HepG2 (cell line): ENCODE results near the gene SYNPO2L. TPM values are rescaled to one million over a fixed set of nuclear protein-coding genes. Genes with fewer than 3 reads are reported as not detected.

ENCODE experiments used
- ATAC-seq: fragments of 200-7000 bp; cut with Tn5 transposase; 3 replicates; pipeline ENCODE4 v1.9.1; 2020; ENCODE audit warnings: mild to moderate bottlenecking, moderate library complexity
- BruUV-seq: library from RNA; stranded (reverse); fragments of 400-500 nt; replicated peaks from 2 replicates; lab custom pipeline; 2021; lab: Mats Ljungman, UMichigan
- CTCF ChIA-PET: fragments of 300-600 bp; formaldehyde crosslinking; extraction: SDS; loops from one replicate; lab custom pipeline; 2021; ENCODE audit warnings: low total read pairs, inconsistent platforms, low intra/inter-chr PET ratio; lab: Yijun Ruan, JAX
- POLR2A ChIA-PET: fragments of 350-600 bp; sonication (Branson Sonifier 250); formaldehyde crosslinking; loops from one replicate; lab custom pipeline; 2020; ENCODE audit warnings: antibody characterized with exemption, inconsistent platforms; lab: Yijun Ruan, JAX
- DNase-seq: peaks from one replicate; pipeline ENCODE4 v3.0.0-alpha.2; 2015; ENCODE audit warnings: low spot score
- FAIRE-seq: peaks from 3 replicates; lab custom pipeline; 2011; peaks lifted over from hg19 to GRCh38; lab: Jason Lieb, UNC
- H2AFZ ChIP-seq: one replicate; pipeline ENCODE4 v1.6.1; 2011; ENCODE audit warnings: low read length, inconsistent platforms
- H3K27ac ChIP-seq: fragments of 300-600 bp; 3 replicates; pipeline ENCODE4 v1.8.0; 2011; ENCODE audit warnings: mixed run types, mild to moderate bottlenecking, mixed read lengths, low read length, inconsistent platforms; ENCODE audit not compliant: insufficient read depth; ENCODE audit errors: extremely low read length
- H3K27me3 ChIP-seq, 2 experiments: fragments of 200-600 bp in 1 of 2; 2 replicates in 1 of 2; 3 replicates in 1 of 2; pipeline versions ENCODE4 v1.6.0 to v1.8.0; 2011; ENCODE audit warnings: low read length in 2 of 2, mild to moderate bottlenecking in 2 of 2, moderate library complexity in 2 of 2, inconsistent platforms in 1 of 2; ENCODE audit not compliant: insufficient read depth in 2 of 2, control insufficient read depth in 1 of 2
- H3K36me3 ChIP-seq, 2 experiments: fragments of 200-600 bp in 1 of 2; replicated peaks in 1 of 2; 2 replicates in 1 of 2; 3 replicates in 1 of 2; pipeline versions ENCODE4 v1.5.1 to v1.8.0; 2011; ENCODE audit warnings: low read length in 2 of 2, inconsistent platforms in 1 of 2; ENCODE audit not compliant: insufficient read depth in 2 of 2, control insufficient read depth in 1 of 2
- H3K4me1 ChIP-seq: 2 replicates; pipeline ENCODE4 v1.5.1; 2012; ENCODE audit warnings: low read length, inconsistent platforms; ENCODE audit not compliant: insufficient read depth
- H3K4me2 ChIP-seq: 2 replicates; pipeline ENCODE4 v1.6.0; 2011; ENCODE audit warnings: low read depth, low read length, inconsistent platforms
- H3K4me3 ChIP-seq, 3 experiments: fragments of 200-600 bp in 1 of 3; sonication (generic), shearing (Covaris generic) in 1 of 3; replicated peaks in 1 of 3; 2 replicates each; pipeline ENCODE4 v1.5.1; 2011 to 2016; ENCODE audit warnings: low read length in 3 of 3, inconsistent platforms in 2 of 3, low read depth in 2 of 3, mild to moderate bottlenecking in 2 of 3, control low read depth in 1 of 3, mixed read lengths in 1 of 3; ENCODE audit not compliant: insufficient read depth in 1 of 3
- H3K79me2 ChIP-seq: one replicate; pipeline ENCODE4 v1.6.1; 2011; ENCODE audit warnings: low read length, inconsistent platforms; ENCODE audit not compliant: insufficient read depth
- H3K9ac ChIP-seq: 2 replicates; pipeline ENCODE4 v1.6.0; 2011; ENCODE audit warnings: mild to moderate bottlenecking, low read depth, low read length, inconsistent platforms; ENCODE audit not compliant: insufficient read depth
- H3K9me3 ChIP-seq: 2 replicates; pipeline ENCODE4 v1.5.1; 2012; ENCODE audit warnings: mild to moderate bottlenecking, low read length
- H4K20me1 ChIP-seq: 2 replicates; pipeline ENCODE4 v1.6.0; 2011; ENCODE audit warnings: inconsistent platforms, mild to moderate bottlenecking, low read length, moderate library complexity; ENCODE audit not compliant: insufficient read depth
- FOXM1 ChIP-seq: sonication (generic); formaldehyde crosslinking; IDR thresholded peaks from 2 replicates; pipeline ENCODE4 v1.5.0; 2020; ENCODE audit warnings: missing genetic modification reagents
- HOXA9 ChIP-seq: sonication (generic); formaldehyde crosslinking; IDR thresholded peaks from 2 replicates; pipeline ENCODE4 v1.8.1; 2022; ENCODE audit warnings: missing genetic modification reagents, mild to moderate bottlenecking, moderate library complexity, borderline replicate concordance
- MIXL1 ChIP-seq: IDR thresholded peaks from 2 replicates; pipeline ENCODE4 v1.6.1; 2016
- TCF7 ChIP-seq: sonication (generic); IDR thresholded peaks from 2 replicates; pipeline ENCODE4 v1.6.1; 2016; ENCODE audit warnings: antibody characterized with exemption, low read depth
- ZNF263 ChIP-seq: sonication (generic); formaldehyde crosslinking; IDR thresholded peaks from 2 replicates; pipeline ENCODE4 v1.4.0; 2020; ENCODE audit warnings: missing genetic modification reagents
- ZNF350 ChIP-seq: sonication (generic); formaldehyde crosslinking; IDR thresholded peaks from 2 replicates; pipeline ENCODE4 v1.4.0; 2020; ENCODE audit warnings: mild to moderate bottlenecking, low read depth, missing genetic modification reagents, borderline replicate concordance
- WGBS: methylation state at CpG from one replicate; pipeline ENCODE4 v1.1.6; 2017; ENCODE audit warnings: low lambda C conversion rate; 5-methylcytosine and 5-hydroxymethylcytosine counted together
- in situ Hi-C: cut with HindIII; loops from 2 replicates; pipeline ENCODE4 v1.10.0; 2017; ENCODE audit warnings: low pct_unique_long_range_greater_than_20kb; ENCODE audit not compliant: extremely low pct_ligation_motif_present
- intact Hi-C: fragments of 100-400 bp; cut with micrococcal nuclease; formaldehyde crosslinking; loops from one replicate; pipeline ENCODE4 v1.10.0; 2022; ENCODE audit not compliant: unreplicated experiment
- polyA plus RNA-seq, 8 experiments: library from polyadenylated mRNA; depleted of rRNA in 3 of 8; stranded (reverse) in 7 of 8; unstranded in 1 of 8; fragments of >200 nt; fragmentation: Illumina TruSeq in 4 of 8; extraction: Trizol in 4 of 8; gene quantifications; 2 replicates each; pipeline versions ENCODE4 v1.2.1 to v1.2.3, GENCODE V29; 2011 to 2016; ENCODE audit warnings: low read depth in 4 of 8, missing spikeins in 1 of 8, mixed read lengths in 1 of 8; ENCODE audit not compliant: insufficient read depth in 1 of 8
- total RNA-seq, 5 experiments: library from RNA; depleted of rRNA; stranded (reverse); fragments of >200 nt; fragmentation: Illumina TruSeq; extraction: Trizol; gene quantifications; 2 replicates each; pipeline ENCODE4 v1.2.3, GENCODE V29; 2016; ENCODE audit warnings: low read depth in 1 of 5

SYNPO2L gene
- total and polyA plus RNA-seq, 2 of the 13 experiments (the other 11 are each of a cell fraction or from before 2014, with no cell fraction given): not detected

DNA sequence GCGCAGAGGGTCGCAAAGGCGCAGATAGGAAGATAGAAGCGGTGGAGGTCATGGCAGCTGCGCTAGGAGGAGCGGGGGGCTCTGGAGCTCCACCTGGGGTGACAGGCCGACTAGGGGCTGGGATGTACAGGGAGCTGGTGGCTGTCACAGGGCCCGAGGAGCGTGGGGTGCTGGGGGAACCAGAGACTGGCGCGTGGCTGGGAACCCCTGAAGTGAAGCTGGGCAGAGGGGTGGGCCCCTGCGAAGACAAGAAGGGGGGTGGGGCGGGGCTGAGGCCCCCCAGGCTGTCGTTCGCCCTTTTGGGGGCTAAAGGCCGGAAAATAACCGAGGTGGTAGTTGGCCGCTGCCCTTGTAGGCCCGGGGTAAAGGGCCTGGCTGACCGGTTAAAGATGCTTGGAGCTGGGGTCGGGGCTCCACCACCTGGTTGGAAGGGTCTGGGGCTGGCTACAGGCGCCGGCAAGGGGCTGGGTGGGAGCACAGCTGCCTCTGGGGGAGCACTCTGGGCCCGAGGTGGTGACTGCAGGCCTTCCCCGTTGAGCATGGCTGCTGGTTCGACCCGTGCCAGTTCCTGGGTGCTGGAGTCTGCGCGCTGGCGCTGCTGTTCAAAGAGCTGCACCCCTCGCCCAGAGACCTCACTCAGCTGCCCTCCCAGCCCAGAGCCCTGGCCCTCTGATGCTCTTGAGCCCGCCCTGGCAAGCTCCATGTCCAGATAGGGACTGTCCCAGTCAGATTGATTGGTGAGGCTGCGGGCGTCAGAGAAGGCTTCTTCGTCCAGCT lies 7.8 kb downstream of the SYNPO2L start:
- in situ Hi-C loops (loop anchor here (25.0 kb wide), 1 partner anchor 386 kb away; the partner anchor contains the start of gene MRPS16), intact Hi-C loops (no loop called here)
- no TSS peak for BruUV-seq
- Histone ChIP-seq H3K79me2 (no peaks in the 10 kb centered on the region), H3K36me3 (no peaks in the 10 kb centered on the region), H3K4me2 (no peak overlapping the region), H3K4me1 (peaks cover 27% of the 10 kb centered on the region), H3K9me3 (no peaks in the 10 kb centered on the region), H3K4me3 (no peak overlapping the region), H3K27me3 (peaks cover 3 to 4% of the 10 kb centered on the region in 2 experiments; a peak in 1 of 5 replicates), H3K9ac (no peak overlapping the region), H3K27ac (no peak overlapping the region), H4K20me1 (no peaks in the 10 kb centered on the region), H2AFZ (no peak overlapping the region)
- FAIRE-seq (no peak), DNase-seq (no peak), ATAC-seq (no peak; the same call in 2 of the 3 replicates)
- 59% methylated on average over 23 of the region's 35 CpGs for WGBS
- ChIA-PET CTCF (no interaction called here), POLR2A (no interaction called here)
- TF ChIP-seq TCF7 (no peak), MIXL1 (CRISPR knock-in tag) (no peak), ZNF263 (CRISPR knock-in tag) (peak; percentile 80), ZNF350 (no peak), HOXA9 (CRISPR knock-in tag) (no peak)

DNA sequence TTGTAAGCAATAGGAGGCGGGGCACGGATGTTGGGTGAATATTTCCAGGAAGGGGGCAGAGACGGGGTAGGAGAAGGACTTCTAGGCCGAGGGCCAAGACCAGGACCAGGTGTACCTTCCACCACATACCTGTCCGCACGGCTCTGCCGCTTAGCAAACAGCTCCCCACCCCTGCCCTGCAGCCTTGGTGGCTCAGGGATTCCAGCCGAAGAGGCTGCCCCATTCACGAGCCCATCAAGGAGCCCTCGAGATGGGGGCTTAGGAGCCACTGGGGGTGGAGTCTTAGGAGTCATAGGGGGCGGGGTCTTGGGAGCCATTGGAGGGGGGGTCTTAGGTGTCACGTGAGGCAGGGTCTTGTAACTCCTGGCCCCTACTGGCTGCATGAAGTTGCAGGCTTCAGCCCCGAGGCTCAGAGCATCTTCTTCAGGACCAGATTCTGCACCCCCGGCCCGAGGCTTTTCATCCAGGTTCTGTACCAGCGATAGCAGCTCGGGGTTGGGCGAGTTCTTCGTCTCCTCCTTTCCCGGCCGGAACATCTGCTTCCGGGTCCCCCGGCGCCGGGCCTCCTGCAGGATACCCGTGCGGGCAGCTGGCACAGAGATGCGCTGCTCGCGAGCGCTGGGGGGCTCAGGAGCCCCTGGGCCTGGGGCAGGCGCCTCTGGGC lies 8.5 kb downstream of the SYNPO2L start:
- H3K27me3 ChIP-seq: 0 out of 5 replicates have a peak, but pooled peaks cover 3 to 4% of the 10 kb centered on the region in 2 experiments
- no peak overlapping the region for H2AFZ ChIP-seq
- ATAC-seq: no peak
- FAIRE-seq: no peak
- BruUV-seq: no TSS peak
- WGBS: 70% methylated on average over 28 of the region's 32 CpGs
- H4K20me1 ChIP-seq: no peaks in the 10 kb centered on the region
- TF ChIP-seq FOXM1: no peak
- H3K4me1 ChIP-seq: peaks cover 27% of the 10 kb centered on the region
- no peak for DNase-seq
- in situ Hi-C loops: loop anchor here (25.0 kb wide), 1 partner anchor 385 kb away; the partner anchor contains the start of gene MRPS16
- H3K4me3 ChIP-seq: no peak overlapping the region
- no peak overlapping the region for H3K27ac ChIP-seq
- no peak overlapping the region for H3K9ac ChIP-seq
- CTCF ChIA-PET: no interaction called here
- POLR2A ChIA-PET: no interaction called here
- H3K9me3 ChIP-seq: no peaks in the 10 kb centered on the region
- no peaks in the 10 kb centered on the region for H3K36me3 ChIP-seq
- no peaks in the 10 kb centered on the region for H3K79me2 ChIP-seq
- no peak overlapping the region for H3K4me2 ChIP-seq
- intact Hi-C loops: no loop called here
